ENCODE results near the gene TMEM135.
"Not testable (repeated sequence)": the region's sequence is repeated elsewhere in the genome, so short reads cannot be mapped to it uniquely, and the experiment has no call there.

TMEM135 gene

DNA sequence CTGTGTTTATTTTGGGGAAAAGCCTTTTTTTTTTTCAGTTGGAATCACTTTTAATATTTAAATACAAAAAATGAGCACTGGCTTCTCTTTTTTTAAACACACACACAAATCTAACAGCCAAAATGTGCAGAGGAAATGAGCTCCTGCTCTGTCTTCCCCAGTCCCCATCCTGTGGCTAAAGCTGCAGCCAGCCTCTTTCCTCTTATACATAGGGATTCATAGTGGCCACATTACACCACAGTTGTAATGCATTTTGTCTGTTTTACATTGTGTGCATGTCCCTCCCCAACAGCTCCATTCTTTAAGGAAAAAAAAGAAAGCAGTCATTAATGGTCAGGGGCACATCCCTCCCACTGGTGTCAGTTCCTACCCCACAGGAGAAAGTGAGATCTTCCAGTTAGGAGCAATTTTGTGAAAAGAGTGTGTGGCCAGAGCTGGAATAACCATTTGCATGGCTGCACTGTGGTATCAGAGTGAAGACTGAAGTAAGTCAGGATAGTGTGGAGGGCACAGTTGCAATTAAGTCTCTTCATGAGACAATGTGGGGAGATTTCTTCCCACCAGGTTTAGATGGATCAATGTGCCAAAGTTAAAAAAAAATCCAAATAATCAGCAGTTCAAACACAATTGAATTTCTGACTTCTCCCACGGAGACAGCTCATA is 220.6 kb downstream of the TMEM135 start:
- DNase-seq (ENCODE audit: low read depth, low spot score) = no peak

DNA sequence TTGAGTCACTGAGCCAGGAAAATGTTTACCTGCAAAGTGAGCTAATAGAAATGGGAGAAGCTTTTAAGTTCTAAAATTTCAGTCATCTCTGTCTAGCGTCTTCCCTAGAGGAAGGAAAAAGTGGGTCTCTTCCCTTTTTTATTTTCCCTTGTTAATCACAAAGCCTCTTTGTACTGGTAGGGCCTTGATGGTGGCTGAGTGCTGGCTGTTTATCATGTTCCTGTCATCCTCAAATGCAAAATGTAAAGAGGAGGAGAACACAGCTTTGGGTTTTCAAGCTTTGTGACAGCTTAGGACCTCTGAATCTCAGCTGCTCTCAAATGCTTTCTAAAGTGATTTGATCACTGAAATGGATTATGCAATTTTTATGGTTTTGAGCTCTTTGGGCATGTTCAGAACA is 222.0 kb downstream of the TMEM135 start:
- no peak for DNase-seq (ENCODE audit: low read depth, low spot score)

DNA sequence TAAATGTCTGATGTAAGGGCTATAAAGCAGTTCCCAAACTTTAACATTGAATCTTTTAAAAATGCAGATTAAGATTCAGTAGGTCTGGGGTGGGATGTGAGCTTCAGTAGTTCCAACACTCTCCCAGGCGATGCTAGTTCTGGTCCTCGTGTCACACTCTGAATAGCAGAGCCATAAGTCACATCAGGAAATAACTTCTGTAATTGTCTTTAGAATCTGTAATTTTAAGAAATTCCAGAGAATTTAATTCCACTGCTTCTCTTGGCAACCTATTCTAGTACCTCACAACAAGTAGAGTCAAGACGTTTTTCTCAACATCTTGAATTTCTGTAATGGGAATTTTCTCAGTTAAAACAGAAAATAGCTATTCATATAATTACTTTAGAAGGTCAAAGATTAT is 223.1 kb downstream of the TMEM135 start:
- no peak for DNase-seq (ENCODE audit: low read depth, low spot score)

DNA sequence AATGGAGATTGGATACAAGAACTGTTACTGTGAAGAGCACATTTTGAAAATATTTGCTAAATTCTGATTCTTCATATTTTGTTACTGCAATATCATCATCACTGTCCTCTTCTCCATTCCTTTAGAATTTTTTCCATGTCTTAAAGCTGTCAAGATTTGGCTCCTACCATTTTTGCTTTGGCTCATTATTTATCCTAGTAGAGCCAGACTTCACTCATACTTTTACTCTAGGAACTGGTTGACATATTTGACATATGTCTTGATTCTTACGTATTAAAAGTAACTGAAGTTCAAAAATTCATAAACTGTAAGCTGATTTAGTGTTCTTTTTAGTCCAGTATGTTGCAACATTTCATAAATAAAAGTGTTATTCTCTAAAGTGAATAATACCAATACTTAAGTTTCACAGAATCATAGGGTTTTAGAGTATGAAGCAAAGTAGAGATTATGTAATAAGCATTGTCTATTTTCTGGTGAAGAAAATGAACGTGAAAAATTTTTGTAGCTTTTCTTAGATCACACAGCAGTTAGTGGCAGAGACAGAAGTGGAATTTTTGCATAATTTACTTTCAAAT is 225.6 kb downstream of the TMEM135 start:
- no peak for DNase-seq (ENCODE audit: low read depth, low spot score)

DNA sequence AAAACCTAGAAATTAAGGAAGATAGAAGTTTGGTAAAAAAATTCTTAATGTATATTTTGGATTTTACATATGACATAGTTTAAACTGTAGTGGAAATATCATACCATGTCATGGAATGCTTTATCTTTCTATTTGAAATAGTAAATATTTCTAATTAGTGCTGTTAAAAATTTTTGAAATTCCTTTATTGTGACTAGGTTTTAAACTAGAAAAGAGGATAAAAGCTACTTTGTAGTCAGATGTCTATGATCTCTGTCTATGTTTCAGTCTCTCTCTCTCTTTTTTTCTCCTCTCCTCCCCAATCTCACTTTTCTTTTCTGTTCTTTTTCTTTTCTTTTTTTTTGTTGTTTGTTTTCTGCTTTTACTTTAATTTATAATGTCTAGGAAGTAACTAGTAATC is 226.2 kb downstream of the TMEM135 start:
- DNase-seq (ENCODE audit: low read depth, low spot score) = no peak

DNA sequence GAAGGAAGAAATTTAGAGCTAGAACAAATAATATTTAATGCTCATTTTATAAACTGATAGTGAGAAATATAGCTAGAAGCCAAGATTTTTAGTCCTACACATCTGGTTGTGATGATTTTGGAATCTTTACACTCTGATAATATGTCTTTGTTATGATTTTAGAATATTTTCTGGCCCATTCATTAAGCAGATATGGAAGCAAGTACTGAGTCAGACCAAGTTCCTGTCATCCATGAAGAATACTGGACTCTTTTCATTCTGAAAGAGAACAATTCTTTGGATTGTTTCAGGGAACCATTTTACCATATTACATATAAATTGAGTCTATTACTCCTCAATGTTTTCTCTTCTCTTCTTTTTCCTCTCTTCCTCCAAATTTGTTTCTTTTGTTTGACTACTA is 227.4 kb downstream of the TMEM135 start:
- DNase-seq (ENCODE audit: low read depth, low spot score) = no peak

DNA sequence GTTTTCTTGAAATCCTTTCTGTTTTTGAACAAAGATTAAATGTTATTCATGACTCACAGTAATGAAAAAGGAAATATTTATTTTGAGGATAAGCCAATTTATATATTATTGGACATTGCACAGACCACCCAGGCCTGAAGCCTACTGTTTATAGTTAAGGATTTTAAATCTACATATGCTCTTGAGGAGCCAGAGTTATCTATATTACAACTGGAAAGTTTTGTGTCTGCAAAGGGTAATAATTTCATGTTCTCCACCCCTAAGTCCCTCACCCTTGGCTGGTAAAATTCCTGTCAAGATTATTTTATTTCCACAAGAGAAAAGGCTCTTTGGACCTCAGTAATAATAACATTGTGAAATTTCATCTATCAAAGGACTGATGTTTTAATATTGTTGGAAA is 228.2 kb downstream of the TMEM135 start:
- no peak for DNase-seq (ENCODE audit: low read depth, low spot score)

DNA sequence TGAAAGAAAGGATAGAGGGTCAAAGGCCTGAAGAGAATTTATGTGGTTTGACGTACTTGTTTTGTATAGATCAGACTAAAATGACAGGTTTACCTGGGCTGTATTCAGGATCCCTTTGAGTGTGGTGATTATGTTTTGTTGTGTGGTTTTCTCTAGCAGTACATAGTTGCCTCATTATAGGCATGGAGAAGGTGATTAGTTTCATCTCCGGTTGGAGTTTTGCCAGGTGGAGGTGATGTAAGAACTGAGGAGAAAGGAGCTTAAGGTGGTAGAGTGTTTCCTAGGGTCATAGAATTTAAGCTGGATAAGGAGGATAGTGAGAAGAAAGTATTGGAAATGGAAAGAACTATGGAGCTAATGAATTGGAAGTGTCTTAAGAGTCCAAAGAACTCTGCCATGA is 229.0 kb downstream of the TMEM135 start:
- DNase-seq (ENCODE audit: low read depth, low spot score) = no peak

DNA sequence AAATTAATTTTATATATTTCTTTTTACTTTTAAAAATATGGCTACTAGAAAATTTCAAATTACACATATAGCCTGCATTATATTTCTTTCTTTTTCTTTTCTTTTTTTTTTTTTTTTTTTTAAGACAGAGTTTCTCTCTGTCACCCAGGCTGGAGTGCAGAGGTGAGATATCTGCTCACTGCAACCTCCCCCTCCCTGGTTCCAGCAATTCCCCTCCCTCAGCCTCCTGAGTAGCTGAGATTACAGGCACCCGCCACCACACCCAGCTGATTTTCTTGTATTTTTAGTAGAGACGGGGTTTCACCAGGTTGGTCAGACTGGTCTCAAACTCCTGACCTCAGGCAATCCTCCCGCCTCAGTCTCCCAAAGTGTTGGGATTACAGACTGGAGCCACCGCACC is 234.2 kb downstream of the TMEM135 start:
- not testable (repeated sequence) for DNase-seq (ENCODE audit: low read depth, low spot score)

DNA sequence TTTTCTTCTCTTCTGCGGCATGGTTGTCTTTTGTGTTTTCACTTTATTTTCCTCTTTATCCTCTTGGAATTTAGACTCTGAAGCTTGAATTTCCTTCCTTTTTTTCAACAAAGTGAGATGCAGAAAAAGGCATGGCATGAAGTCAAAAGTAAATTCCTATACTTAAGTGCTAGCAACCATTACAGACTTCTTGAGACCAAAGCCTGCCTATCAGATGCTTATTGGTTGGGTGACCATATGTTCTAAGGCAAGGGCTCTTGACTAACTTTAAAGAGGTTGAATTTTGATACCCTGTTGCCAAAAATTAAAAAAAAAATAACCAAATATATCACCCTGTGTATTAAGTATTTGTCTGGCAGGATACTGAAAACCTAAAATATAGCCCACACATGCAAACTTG is 237.4 kb downstream of the TMEM135 start:
- DNase-seq (ENCODE audit: low read depth, low spot score) = no peak

DNA sequence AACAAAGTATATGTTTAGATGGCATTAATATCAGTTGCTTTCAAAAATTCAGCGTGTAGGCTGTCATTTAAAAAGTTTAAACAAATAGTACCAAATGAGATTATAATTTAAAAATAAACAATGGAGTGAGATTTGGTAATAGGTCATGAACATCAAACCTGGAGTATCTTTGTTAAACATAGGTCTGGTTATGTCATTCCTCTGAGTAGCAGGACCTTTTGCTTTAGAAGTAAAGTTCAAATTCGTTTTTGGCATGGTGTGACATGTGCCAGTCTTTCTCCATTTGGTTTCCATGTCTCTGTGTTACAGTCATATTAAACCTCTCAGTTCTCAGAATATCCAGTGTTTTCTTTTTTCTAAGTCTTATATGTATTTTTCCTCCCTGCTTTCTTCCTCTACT is 242.4 kb downstream of the TMEM135 start:
- no peak for DNase-seq (ENCODE audit: low read depth, low spot score)

DNA sequence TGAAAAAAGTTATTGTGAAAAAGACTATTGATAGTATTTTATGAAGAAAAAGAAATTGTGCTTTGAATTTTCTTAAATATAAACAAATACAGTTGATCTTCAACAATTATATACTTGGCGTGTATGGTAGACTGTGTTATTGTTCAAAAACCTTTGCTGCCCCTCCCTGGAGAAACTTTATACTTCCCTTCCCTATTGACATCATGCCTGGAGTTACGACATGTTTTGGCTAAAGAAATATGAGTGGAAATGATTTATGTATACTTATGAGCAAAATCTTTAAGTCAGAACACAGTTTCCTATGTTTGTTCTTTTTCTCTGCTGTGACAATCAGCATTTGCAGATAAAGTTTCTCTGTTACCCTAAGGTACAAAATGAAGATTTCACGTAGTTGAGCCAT is 243.8 kb downstream of the TMEM135 start:
- no peak for DNase-seq (ENCODE audit: low read depth, low spot score)

DNA sequence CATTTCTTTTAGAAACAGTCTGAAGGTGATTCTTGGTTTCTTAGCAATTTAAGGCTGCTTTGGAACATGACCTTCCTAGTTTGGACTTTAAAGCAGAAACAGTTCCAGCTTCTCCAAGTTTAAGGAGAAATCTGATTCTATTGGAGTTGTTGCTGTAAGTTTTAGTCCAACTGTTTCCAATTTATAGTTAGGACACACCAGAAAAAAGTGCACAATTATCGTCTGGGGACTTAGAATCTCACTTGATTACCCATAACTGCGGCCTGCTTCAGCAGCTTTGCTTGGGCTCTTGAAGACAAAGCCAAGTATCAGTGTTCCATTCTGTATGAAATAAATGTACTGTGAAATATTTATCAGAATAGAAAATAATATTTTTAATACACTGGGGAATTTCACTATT is 246.6 kb downstream of the TMEM135 start:
- no peak for DNase-seq (ENCODE audit: low read depth, low spot score)

DNA sequence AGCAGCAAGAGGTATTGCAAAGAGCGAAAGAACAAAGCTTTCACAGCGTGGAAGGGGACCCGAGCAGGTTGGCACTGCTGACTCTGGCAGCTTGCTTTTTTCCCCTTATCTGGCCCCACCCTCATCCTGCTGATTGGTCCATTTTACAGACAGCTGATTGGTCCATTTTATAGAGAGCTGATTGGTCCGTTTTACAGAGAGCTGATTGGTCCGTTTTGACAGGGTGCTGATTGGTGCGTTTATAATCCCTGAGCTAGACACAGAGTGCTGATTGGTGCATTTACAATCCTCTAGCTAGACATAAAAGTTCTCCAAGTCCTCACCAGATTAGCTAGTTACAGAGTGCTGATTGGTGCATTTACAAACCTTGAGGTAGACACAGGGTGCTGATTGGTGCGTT is 247.9 kb downstream of the TMEM135 start:
- not testable (repeated sequence) for DNase-seq (ENCODE audit: low read depth, low spot score)

DNA sequence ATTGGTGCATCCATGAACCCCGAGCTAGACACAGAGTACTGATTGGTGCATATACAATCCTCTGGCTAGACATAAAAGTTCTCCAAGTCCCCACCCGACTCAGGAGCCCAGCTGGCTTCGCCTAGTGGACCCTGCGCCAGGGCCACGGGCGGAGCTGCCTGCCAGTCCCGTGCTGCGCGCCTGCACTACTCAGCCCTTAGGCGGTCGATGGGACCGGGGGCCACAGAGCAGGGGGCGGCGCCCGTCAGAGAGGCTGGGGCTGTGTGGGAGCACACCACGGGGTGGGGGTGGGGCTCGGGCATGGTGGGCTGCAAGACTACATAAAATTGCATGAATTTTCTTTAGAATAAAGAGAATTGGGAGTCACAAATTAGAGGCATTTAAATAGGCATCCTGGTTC is 248.6 kb downstream of the TMEM135 start:
- no peak for DNase-seq (ENCODE audit: low read depth, low spot score)

DNA sequence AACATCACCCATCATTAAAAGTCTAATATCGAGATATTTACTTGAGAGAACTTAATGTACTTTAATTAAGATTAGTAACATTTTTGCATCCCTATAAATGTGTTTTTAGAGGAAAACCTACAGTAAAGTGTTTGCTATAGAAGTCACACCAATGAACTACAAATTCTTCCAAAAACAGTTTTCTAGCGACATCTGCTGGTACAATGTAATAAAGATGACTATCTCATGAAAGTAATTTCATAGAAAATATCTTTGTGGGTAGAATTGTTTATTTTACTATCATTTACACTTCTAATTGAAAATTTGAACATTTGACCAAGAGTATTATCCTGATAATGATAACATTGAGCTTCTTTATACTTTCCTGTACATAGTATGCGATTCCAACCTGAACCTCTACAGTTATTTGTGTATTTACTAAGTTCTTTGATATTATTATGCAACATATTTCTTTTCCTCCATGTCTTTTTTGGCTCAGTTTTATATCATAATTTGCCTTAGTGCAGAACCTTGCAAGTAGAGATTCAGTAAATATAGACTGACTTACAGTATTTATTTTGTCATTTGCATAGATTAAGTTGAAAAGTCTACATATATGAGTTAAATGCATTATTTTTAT is 252.7 kb downstream of the TMEM135 start:
- no peak for DNase-seq (ENCODE audit: low read depth, low spot score)

DNA sequence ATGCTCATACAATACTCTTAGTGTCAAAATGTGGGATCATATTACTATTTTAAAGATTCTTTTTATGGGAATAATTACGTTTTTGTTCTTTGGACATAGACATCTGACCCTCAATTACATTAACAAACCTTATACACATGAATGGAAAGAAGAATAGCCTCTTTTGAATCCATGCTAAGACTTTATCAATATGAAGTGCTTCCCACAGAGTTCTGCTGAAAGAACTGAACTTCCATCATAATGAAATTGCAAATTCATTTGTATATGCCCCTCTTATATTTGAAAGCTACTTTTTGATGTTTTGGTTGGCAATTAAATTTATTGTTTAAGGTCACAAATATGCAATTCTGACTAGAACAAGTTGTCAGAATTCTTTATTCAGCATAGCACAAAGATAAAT is 254.9 kb downstream of the TMEM135 start:
- no peak for DNase-seq (ENCODE audit: low read depth, low spot score)

DNA sequence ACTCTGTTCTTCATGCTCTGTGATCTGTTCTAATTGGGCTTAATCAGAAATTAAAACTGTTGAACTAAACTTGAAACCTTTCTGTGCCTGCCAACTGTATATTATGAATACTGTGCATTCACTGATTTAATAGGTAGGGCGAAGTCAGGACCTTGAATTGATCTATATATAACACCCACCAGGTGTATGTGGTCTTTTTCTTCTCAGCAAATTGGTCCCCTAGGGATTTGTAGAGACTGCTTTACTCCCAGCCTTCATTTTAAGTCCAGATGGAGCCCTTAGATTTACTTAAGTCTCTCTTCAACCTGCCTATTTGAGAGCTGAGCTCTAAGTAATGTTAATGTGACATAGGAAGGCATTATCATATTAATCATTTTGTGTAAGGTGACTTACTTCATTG is 257.5 kb downstream of the TMEM135 start:
- no peak for DNase-seq (ENCODE audit: low read depth, low spot score)

DNA sequence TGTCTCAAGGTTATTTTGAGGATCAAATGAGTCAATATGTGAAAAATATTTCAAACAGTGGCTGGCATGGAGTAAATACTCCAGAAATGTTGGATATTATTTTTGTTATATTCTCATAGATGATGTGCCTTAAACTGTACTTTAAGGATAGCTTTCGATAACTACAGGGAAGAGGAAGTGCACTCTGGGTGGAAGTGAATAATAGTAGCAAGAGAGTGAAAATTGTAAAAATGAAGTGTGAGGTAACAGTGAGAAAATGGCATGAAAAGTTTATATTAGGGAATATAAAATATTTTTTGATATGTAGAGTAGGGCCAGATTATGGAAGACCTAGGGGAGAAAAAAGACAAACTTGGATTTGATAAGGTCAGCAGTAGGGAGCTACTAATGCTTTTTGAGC is 258.9 kb downstream of the TMEM135 start:
- no peak for DNase-seq (ENCODE audit: low read depth, low spot score)

DNA sequence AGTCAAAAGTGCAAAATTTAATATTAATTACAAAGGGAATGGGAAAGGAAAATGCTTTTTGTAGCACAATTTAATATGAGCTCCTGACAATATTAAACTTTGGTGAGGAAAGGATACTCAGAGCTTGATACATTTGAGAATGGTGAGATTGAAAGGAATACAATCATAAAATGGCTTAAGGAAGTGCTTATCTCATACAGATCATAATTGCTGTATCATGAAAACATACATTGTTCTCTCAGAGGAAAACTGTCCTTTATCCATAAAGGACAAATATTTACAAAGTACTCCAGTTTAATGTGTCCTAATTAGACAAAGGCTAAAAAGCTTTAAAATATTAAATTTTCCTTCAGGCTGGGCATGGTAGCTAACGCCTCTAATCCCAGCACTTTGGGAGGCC is 260.4 kb downstream of the TMEM135 start:
- DNase-seq (ENCODE audit: low read depth, low spot score) = no peak

DNA sequence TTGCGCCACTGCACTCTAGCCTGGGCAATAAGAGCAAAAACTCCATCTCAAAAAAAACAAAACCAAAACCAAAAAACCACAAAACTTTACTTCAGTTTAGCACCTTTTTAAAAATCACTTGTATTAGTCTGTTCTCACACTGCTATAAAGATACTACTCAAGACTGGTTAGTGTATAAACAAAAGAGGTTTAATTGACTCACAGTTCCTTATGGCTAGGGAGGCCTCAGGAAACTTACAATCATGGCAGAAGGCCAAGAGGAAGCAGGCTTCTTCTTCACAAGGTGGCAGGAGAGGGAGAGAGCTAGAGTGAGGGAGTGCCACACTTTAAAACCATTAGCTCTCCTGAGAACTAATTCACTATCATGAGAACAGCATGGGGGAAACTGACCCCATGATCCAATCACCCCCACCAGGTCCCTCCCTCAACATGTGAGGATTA is 261.3 kb downstream of the TMEM135 start:
- DNase-seq (ENCODE audit: low read depth, low spot score) = no peak

DNA sequence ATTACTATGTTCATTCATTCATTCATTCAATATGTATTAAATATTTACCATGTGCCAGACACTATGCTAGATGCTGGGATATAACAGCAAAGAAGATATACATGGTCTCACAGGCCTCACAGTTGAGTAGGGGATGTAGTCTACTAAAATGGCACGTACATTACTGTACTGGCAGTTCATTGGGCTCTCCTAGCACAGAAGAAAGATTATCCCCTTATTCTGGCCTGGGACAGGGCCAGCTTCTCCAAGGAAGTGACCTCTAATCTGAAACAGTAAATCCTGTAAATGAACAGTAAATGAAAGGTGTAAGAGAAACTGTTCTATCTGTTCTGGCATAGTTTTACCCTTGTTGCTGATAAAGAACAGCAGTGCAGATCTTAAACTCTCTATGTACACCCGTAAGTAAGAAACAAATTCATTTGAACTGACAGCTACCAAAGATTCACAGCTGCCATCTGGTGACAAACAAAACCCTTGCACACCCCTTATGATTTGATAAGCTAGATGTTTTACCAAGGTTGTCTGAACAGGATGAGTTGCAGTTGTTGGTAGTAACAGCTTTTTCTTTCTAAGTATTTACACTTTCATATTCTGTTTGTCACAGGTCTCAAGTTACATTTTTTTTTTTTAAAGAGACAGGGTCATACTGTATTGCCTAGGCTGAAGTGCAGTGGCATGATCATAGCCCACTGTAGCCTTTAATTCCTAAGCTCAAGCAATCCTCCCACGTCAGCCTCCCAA is 263.1 kb downstream of the TMEM135 start:
- no peak for DNase-seq (ENCODE audit: low read depth, low spot score)

Measured in activated naive CD8-positive, alpha-beta T cell treated with anti-CD3 and anti-CD28 coated beads, Interleukin-2, amount 50 U/mL, for 16 hours (primary cell).